Amniotic epithelial cell (primary cell): ENCODE results near the gene ZNF33A.
"Not testable (repeated sequence)": the region's sequence is repeated elsewhere in the genome, so short reads cannot be mapped to it uniquely, and the experiment has no call there.

Experiments used
- DNase-seq: peaks from one replicate; pipeline ENCODE4 v3.0.0-alpha.2; 2010; ENCODE audit warnings: low read depth

ZNF33A gene

GRCh38 chr10:38045129-38045528 is 34.7 kb downstream of the ZNF33A start:
- no peak for DNase-seq

DNA sequence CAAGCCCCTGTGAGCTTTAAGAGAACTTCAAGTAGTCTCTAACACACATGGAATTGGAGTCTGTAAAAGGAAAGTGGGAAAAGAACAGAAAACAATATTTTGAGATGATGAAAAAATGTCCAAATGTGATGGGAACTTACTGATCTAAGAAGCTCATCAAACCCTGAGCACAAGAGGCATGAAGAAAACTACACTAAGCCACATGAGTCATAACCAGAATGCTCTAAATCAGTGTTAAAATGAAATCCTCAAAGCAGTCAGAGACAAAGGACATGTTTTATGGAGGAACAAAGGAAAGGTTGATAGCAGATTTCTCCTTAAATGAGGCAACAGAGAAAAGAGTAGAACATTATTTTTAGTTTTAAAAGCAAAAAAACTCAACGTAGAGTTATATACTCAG is 37.2 kb downstream of the ZNF33A start:
- DNase-seq, result peak; percentile 80

DNA sequence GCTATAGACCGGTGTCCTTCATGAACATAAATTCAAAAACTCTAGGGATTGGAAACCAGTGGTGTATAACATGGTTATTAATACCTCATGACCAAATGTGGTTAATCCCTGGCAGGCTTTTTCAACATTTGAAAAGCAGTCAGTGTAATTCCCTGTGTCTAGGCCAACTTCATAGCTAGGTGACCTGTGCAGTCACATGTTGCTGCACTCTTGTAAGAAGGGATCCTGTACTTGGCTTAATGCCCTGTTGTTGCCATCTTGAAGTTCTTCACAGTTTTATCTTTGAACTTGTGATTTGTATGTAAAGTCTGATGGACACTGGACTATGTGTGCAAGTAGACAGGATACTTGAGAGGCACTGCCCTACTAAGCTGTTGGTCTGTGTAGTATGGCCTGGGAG is 39.7 kb downstream of the ZNF33A start:
- no peak for DNase-seq

DNA sequence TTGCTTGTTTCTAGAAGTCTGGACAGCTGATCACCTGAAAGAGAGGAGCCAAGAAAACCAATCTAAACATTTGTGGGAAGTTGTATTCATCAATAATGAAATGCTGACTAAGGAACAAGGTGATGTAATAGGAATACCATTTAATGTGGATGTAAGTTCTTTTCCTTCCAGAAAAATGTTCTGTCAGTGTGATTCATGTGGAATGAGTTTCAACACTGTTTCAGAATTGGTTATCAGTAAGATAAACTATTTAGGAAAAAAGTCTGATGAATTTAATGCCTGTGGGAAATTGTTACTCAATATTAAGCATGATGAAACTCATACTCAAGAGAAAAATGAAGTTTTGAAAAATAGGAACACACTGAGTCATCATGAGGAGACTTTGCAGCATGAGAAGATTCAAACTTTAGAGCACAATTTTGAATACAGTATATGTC is 43.9 kb downstream of the ZNF33A start:
- DNase-seq, result peak; percentile 96

DNA sequence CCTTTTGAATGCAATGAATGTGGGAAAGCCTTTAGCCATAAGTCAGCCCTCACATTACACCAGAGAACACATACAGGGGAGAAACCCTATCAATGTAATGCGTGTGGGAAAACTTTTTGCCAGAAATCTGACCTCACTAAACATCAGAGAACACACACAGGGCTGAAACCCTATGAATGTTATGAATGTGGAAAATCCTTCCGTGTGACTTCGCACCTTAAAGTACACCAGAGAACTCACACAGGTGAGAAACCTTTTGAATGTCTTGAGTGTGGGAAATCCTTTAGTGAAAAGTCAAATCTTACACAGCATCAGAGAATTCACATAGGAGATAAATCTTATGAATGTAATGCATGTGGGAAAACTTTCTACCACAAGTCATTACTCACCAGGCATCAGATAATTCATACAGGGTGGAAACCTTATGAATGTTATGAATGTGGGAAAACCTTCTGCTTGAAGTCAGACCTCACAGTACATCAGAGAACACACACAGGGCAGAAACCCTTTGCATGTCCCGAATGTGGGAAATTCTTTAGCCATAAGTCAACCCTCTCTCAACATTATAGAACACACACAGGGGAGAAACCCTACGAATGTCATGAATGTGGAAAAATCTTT is 44.9 kb downstream of the ZNF33A start:
- DNase-seq, result peak; percentile 23

GRCh38 chr10:38069663-38070062 is 59.2 kb downstream of the ZNF33A start:
- DNase-seq, result peak; percentile 87

DNA sequence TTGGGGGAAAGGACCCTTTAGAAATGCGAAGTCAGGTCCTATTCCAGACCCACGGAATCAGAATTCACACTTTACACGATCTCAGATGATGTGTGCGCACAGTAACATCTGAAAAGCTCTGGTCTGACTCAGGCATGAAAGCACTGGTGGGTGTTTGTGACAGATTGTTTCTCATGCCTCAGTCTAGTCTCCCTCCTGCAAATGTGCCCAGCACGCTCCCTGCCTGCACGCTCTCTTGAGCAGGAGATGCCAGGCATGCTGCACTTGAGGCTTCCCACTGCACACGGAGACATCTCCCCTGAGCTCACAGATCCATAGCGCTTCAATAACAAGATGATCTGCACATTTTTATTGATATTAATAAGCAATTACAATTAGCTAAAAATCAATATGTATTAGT is 60.0 kb downstream of the ZNF33A start:
- no peak for DNase-seq

DNA sequence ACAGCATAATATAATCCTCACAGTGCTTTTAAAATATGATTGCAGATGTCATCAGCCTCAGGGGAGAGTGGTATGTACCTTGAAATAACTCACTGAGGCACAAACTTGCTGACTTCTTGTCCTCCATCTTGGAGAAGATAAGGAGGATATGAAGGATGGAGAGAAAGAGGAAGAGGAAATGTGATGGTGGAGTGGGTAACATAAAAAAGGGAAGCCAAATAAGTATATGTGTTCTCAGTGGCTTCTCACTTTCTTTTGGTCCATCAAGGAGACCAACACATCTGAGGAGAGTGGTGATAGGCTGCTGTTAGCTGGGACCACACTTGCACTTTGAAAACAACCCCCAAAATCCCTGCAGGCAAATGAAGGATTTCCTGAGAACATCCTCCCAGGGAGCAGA is 62.1 kb downstream of the ZNF33A start:
- no peak for DNase-seq

- DNase-seq, result no peak
Observed at GRCh38 chr10:38076687-38077086, 66.2 kb downstream of the ZNF33A start.

- not testable (repeated sequence) for DNase-seq
Observed at GRCh38 chr10:38093318-38093717, 82.8 kb downstream of the ZNF33A start.

- DNase-seq, result no peak
Observed at GRCh38 chr10:38093816-38094157, 83.3 kb downstream of the ZNF33A start.

DNA sequence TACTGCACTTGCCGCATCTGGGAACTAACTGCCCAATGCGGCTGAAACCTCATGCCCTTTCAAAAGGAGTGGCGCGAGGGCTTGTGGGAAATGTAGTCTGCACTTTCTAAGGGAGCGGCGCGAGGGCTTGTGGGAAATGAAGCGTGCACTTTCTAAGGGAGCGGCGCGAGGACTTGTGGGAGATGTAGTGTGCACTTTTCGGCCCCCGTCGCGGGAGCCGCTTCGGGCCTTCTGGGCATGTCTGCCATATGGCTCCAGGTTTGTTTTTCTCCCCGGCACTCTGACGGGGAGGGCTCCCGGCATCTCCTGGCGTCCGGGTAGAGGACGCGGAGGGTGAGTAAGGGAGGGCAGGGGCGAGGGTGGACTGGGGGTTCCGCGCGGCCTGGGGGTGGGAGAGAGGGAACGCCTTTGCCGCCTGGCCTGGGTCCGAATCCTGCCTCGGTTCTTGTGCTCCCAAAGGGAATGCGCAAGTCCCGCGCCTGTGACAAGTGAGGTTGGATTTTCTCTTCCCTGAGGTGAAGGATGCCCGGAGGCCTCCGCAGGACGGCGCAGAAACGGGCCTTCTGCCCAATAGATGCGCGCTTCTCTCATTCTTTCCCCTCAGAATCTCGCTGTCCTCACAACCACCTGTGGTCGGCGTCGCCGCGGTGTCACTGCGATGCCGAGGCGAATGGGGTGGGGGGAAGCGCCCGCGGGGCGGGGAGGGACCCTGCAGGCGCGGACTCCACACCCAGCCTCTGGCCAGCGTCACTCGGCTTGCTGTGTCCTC is 83.9 kb downstream of the ZNF33A start, which contains the start of gene ZNF37A:
ZNF37A (plus strand) TSS at position 180 of the 769 bp plus-strand sequence. CDS start 2,281 bp downstream, outside the sequence.
- DNase-seq, result peak; percentile 97

DNA sequence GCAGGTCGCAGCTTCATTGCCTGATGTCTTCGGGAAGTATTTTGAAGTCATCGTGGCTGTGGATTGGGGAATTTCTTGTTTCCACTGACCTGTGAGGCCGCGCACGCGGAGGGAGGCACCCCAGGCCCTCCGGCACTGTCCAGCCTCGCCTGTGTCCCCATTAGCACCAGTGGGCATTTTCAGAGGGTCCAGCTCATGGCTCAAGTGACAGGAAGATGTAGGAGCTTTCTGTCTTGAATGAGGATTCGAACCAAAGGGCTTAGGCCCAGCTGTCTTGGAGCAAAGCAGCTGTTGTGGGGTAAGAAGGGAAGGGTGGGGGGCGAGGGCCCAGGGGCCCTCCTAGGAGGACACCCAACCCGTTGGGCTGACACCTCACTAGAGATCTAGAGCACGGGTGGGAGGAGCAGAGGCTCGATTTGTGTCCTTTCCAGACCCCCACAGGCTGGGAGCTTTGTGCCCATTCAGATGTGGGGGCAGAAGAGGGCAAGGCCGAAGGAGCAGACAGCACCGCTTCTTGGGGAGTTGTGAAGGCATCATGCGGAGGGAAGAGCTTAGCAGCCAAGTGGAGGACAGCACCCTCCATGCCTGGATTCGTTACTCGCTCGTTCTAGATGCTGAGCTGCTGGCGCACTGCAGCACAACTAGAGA is 84.6 kb downstream of the ZNF33A start:
- DNase-seq, result no peak

- no peak for DNase-seq
Observed at GRCh38 chr10:38102880-38103279, 92.4 kb downstream of the ZNF33A start.

DNA sequence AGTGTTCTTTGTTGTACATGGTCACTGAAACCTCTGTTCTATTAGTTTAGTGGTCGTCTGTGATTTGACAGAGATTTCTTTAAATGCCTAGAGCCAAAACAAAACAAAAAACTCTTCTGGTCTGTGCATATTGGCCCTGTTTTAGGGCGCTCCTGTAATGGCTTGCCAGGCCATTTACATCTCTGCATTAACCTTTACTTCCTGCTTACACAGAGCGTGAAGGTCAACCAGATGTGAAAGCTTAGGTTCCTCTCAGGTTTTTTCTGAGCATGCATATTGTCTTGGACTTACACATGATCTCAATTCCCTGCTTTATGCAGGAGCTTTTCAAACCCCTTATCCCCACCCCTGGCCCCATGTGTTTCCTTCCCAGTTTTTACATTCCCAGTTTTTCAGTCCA is 93.3 kb downstream of the ZNF33A start:
- no peak for DNase-seq

GRCh38 chr10:38112159-38112558 is 101.7 kb downstream of the ZNF33A start:
- DNase-seq, result no peak
